Kidney (tissue), 14 donors: ENCODE results near the gene WWOX. TPM values are rescaled to one million over a fixed set of nuclear protein-coding genes. Genes with fewer than 3 reads are reported as not detected.

Source experiments
- DNase-seq, 5 donors: peaks; one replicate each; pipeline ENCODE4 v3.0.0-alpha.2; 2013 to 2020
- FAIRE-seq: peaks from 2 replicates; lab custom pipeline; 2012; peaks lifted over from hg19 to GRCh38; lab: Jason Lieb, UNC
- H3K27ac ChIP-seq, 2 donors: one replicate each; pipeline ENCODE4 v1.7.0; 2013; ENCODE audit warnings: low read depth in 2 of 2, low read length in 2 of 2, inconsistent platforms in 1 of 2
- H3K27me3 ChIP-seq: one replicate; pipeline ENCODE4 v1.7.1; 2013; ENCODE audit warnings: low read length, inconsistent platforms; ENCODE audit not compliant: control insufficient read depth, insufficient read depth
- H3K36me3 ChIP-seq, 3 donors: one replicate each; pipeline versions ENCODE4 v1.7.0 to v1.7.1; 2013; ENCODE audit warnings: low read length in 3 of 3, control low read depth in 1 of 3, inconsistent platforms in 1 of 3; ENCODE audit not compliant: insufficient read depth in 3 of 3, control insufficient read depth in 2 of 3
- H3K4me1 ChIP-seq, 3 donors: one replicate each; pipeline versions ENCODE4 v1.7.0 to v1.7.1; 2013; ENCODE audit warnings: low read length in 3 of 3, inconsistent platforms in 1 of 3, low read depth in 1 of 3; ENCODE audit not compliant: control insufficient read depth in 2 of 3, insufficient read depth in 2 of 3
- H3K4me3 ChIP-seq, 3 donors: one replicate each; pipeline versions ENCODE4 v1.7.0 to v1.8.1; 2013; ENCODE audit warnings: low read length in 3 of 3, control low read depth in 1 of 3, inconsistent platforms in 1 of 3
- H3K9ac ChIP-seq, 3 donors: one replicate each; pipeline versions ENCODE4 v1.7.0 to v1.7.1; 2013; ENCODE audit warnings: low read length in 3 of 3, control low read depth in 1 of 3, inconsistent platforms in 1 of 3
- H3K9me3 ChIP-seq, 3 donors: one replicate each; pipeline versions ENCODE4 v1.7.0 to v1.7.1; 2013; ENCODE audit warnings: low read length in 3 of 3, control low read depth in 1 of 3, inconsistent platforms in 1 of 3; ENCODE audit not compliant: control insufficient read depth in 2 of 3, insufficient read depth in 1 of 3
- intact Hi-C: fragments of 100-400 bp; cut with DNase I; formaldehyde crosslinking; loops from one replicate; pipeline ENCODE4 v1.11.1; 2022
- polyA plus RNA-seq: library from polyadenylated mRNA; stranded (reverse); fragments of 350-450 nt; fragmentation: Illumina TruSeq; extraction: RNeasy Lipid Tissue Mini Kit (QIAGEN cat#74804); gene quantifications from one replicate; pipeline ENCODE4 v1.2.3, GENCODE V29; 2014; ENCODE audit warnings: low read depth, low replicate concordance; ENCODE audit not compliant: insufficient read depth
- total RNA-seq: library from RNA; stranded (reverse); fragmentation: NEBNext Ultra II Directional; extraction: Animal tissue kit (Norgen Biotek cat#: 25700); gene quantifications from one replicate; pipeline ENCODE4 v1.2.1, GENCODE V29; 2021
- TF ChIP-seq, protein P1 (sequence below): IDR thresholded peaks from 3 replicates; pipeline ENCODE4 v1.5.1; 2012; ENCODE audit warnings: mild to moderate bottlenecking, moderate library complexity, borderline replicate concordance; ENCODE audit not compliant: insufficient read depth; ENCODE audit errors: extremely low read depth
- donor health status: control.
- donor health status: control.
- donor health status: control.
- donor health status: control.
- donor health status: control.
- donor health status: DM: yes; HTN: yes; CAD: no.
- donor health status: Normal renal cell carcinoma (clear cell type).

The WWOX gene
- total and polyA plus RNA-seq, 2 donors from 2014 or later: 22.5 to 30.3 TPM

GRCh38 chr16:78563905-78564304 lies 464.5 kb downstream of the WWOX start:
- Histone ChIP-seq H3K36me3 (no peaks in the 10 kb centered on the region), H3K4me1 (peaks cover 0 to 3% (median 0%) of the 10 kb centered on the region in 3 donors), H3K9ac (no peak overlapping the region), H3K27me3 (no peaks in the 10 kb centered on the region), H3K4me3 (no peak overlapping the region), H3K9me3 (no peaks in the 10 kb centered on the region), H3K27ac (no peak overlapping the region)
- FAIRE-seq (no peak), DNase-seq (peak in 1 of 5 donors; percentile 18)
- intact Hi-C loops: no loop called here
- TF ChIP-seq, protein P1, sequence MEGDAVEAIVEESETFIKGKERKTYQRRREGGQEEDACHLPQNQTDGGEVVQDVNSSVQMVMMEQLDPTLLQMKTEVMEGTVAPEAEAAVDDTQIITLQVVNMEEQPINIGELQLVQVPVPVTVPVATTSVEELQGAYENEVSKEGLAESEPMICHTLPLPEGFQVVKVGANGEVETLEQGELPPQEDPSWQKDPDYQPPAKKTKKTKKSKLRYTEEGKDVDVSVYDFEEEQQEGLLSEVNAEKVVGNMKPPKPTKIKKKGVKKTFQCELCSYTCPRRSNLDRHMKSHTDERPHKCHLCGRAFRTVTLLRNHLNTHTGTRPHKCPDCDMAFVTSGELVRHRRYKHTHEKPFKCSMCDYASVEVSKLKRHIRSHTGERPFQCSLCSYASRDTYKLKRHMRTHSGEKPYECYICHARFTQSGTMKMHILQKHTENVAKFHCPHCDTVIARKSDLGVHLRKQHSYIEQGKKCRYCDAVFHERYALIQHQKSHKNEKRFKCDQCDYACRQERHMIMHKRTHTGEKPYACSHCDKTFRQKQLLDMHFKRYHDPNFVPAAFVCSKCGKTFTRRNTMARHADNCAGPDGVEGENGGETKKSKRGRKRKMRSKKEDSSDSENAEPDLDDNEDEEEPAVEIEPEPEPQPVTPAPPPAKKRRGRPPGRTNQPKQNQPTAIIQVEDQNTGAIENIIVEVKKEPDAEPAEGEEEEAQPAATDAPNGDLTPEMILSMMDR: no peak

GRCh38 chr16:78566397-78567073 lies 467.1 kb downstream of the WWOX start:
- Histone ChIP-seq H3K9ac (no peak overlapping the region), H3K4me3 (no peak overlapping the region), H3K36me3 (no peaks in the 10 kb centered on the region), H3K27ac (no peak overlapping the region), H3K9me3 (no peaks in the 10 kb centered on the region), H3K27me3 (no peaks in the 10 kb centered on the region), H3K4me1 (peaks cover 0 to 3% (median 0%) of the 10 kb centered on the region in 3 donors)
- FAIRE-seq: no peak
- DNase-seq: no peak
- intact Hi-C loops: no loop called here
- TF ChIP-seq, protein P1: no peak

DNA sequence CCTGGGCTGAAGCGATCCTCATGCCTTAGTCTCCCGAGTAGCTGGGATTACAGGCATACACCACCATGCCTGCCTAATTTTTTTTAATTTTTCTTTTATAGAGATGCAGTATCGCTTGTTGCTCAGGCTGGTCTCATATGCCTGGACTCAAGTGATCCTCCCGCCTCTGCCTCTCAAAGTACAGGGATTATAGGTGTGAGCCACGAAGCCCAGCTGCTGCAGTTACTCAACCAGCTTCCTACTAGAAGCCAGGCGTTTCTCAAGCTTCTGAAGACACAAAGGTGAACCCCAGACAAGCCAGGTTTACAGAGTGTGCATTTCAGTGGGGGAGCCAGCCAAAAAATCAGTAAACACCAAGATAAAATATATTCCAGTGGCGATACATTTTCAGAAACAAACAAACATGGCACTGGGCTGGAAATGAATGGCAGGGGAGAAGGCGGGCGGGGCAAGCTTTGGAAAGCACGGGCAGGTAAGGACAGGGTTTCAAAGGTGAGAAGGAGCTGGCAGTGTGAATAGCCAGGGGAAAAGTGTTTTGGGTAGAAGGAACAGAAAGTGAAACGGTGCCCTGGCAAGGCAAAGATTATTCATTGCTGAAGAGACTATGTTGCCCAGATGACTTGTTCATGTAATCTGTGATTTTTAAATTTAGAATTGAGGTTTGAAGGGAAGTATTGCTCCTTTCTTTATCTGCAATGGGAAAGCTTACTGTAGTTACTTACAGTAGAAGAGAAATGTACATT lies 471.1 kb downstream of the WWOX start:
- intact Hi-C loops: no loop called here
- no peaks in the 10 kb centered on the region for H3K36me3 ChIP-seq
- H3K4me1 ChIP-seq: no peaks in the 10 kb centered on the region
- no peaks in the 10 kb centered on the region for H3K27me3 ChIP-seq
- H3K4me3 ChIP-seq: no peak overlapping the region
- TF ChIP-seq, protein P1: no peak
- no peak for FAIRE-seq
- DNase-seq: no peak
- H3K27ac ChIP-seq: no peak overlapping the region
- no peaks in the 10 kb centered on the region for H3K9me3 ChIP-seq
- H3K9ac ChIP-seq: no peak overlapping the region
